Breast epithelium (tissue), 3 donors: Measurements from ENCODE around the gene SPATA9.

ENCODE experiments used
- CTCF ChIP-seq, 3 donors: fragments of 450-650 bp; IDR thresholded peaks; one replicate each; pipeline ENCODE4 v1.5.1; 2016 to 2017; ENCODE audit warnings: antibody characterized with exemption in 3 of 3, mild to moderate bottlenecking in 3 of 3, moderate library complexity in 3 of 3
- POLR2A ChIP-seq: fragments of 450-650 bp; IDR thresholded peaks from one replicate; pipeline ENCODE4 v1.6.1; 2016; ENCODE audit warnings: antibody characterized with exemption, mild to moderate bottlenecking, moderate library complexity
- POLR2AphosphoS5 ChIP-seq, 3 donors: sonication (generic); formaldehyde crosslinking; IDR thresholded peaks; one replicate each; pipeline ENCODE4 v1.6.1; 2017; ENCODE audit warnings: antibody characterized with exemption in 3 of 3

- no peak for TF ChIP-seq POLR2AphosphoS5 (IDR thresholded peaks at IDR 0.05)
- no peak for TF ChIP-seq CTCF (IDR thresholded peaks at IDR 0.05)
- TF ChIP-seq POLR2A, result no peak
Measured at GRCh38 chr5:95609711-95610110, 73.1 kb downstream of the SPATA9 start.
